Lower lobe of right lung (tissue), 2 donors: ENCODE data around the gene ANKRD23. TPM values are rescaled to one million over a fixed set of nuclear protein-coding genes. Genes with fewer than 3 reads are reported as not detected.
A peak's percentile ranks its signal among the peaks of the same experiment; 100 is the strongest.

ENCODE experiments used
- ATAC-seq, 2 donors: fragments of 200-7000 bp; cut with Tn5 transposase; one replicate each; pipeline ENCODE4 v1.9.1; 2020 to 2022; ENCODE audit warnings: mild to moderate bottlenecking in 2 of 2, moderate library complexity in 2 of 2
- DNase-seq: peaks from one replicate; pipeline ENCODE4 v3.0.0-alpha.2; 2020
- H3K27ac ChIP-seq: fragments of 200-600 bp; one replicate; pipeline ENCODE4 v1.8.0; 2022
- H3K27me3 ChIP-seq: fragments of 200-600 bp; one replicate; pipeline ENCODE4 v1.8.0; 2022; ENCODE audit warnings: low read depth
- H3K36me3 ChIP-seq: fragments of 200-600 bp; one replicate; pipeline ENCODE4 v1.8.0; 2022; ENCODE audit warnings: mild to moderate bottlenecking
- H3K4me1 ChIP-seq: fragments of 200-600 bp; one replicate; pipeline ENCODE4 v1.8.0; 2022
- H3K4me3 ChIP-seq: fragments of 200-600 bp; one replicate; pipeline ENCODE4 v1.8.0; 2022; ENCODE audit warnings: mild to moderate bottlenecking
- H3K9me3 ChIP-seq: fragments of 200-600 bp; one replicate; pipeline ENCODE4 v1.8.0; 2022
- CTCF ChIP-seq: fragments of 200-600 bp; IDR thresholded peaks from one replicate; pipeline ENCODE4 v1.8.0; 2022; ENCODE audit warnings: antibody characterized with exemption, mild to moderate bottlenecking
- intact Hi-C: fragments of 100-400 bp; cut with DNase I; formaldehyde crosslinking; loops from one replicate; pipeline ENCODE4 v1.11.0; 2022
- total RNA-seq: library from RNA; stranded (reverse); fragmentation: NEBNext Ultra II Directional; extraction: Animal tissue kit (Norgen Biotek cat#: 25700); gene quantifications from one replicate; pipeline ENCODE4 v1.2.1, GENCODE V29; 2021
- donor health status: DM: no; HTN: yes; CAD: no; lungs with severe emphysema.

The ANKRD23 gene
- total RNA-seq, 1 donor from 2014 or later = 3.5 TPM

- Histone ChIP-seq H3K4me3 (peak overlapping the region; percentile 97), H3K27ac (peak overlapping the region; percentile 96), H3K27me3 (no peaks in the 10 kb centered on the region), H3K36me3 (peaks cover 46% of the 10 kb centered on the region), H3K4me1 (peaks cover 55% of the 10 kb centered on the region), H3K9me3 (no peaks in the 10 kb centered on the region)
- intact Hi-C loops = no loop called here
- ATAC-seq = no peak
- TF ChIP-seq CTCF = no peak
- DNase-seq = no peak
Measured at GRCh38 chr2:96867756-96868554, 24.1 kb upstream of the ANKRD23 start.

GRCh38 chr2:96866986-96867755 is 23.4 kb upstream of the ANKRD23 start:
- Histone ChIP-seq H3K4me1 (peaks cover 48% of the 10 kb centered on the region), H3K9me3 (no peaks in the 10 kb centered on the region), H3K4me3 (peak overlapping the region; percentile 97), H3K27me3 (no peaks in the 10 kb centered on the region), H3K36me3 (peaks cover 53% of the 10 kb centered on the region), H3K27ac (peak overlapping the region; percentile 96)
- DNase-seq (no peak), ATAC-seq (no peak)
- intact Hi-C loops = no loop called here
- no peak for TF ChIP-seq CTCF

GRCh38 chr2:96866586-96866985 is 22.8 kb upstream of the ANKRD23 start:
- no peak for TF ChIP-seq CTCF
- H3K27ac ChIP-seq = peak overlapping the region; percentile 96
- H3K4me3 ChIP-seq = peak overlapping the region; percentile 97
- no peaks in the 10 kb centered on the region for H3K9me3 ChIP-seq
- no peak for DNase-seq
- H3K27me3 ChIP-seq = no peaks in the 10 kb centered on the region
- intact Hi-C loops = no loop called here
- peaks cover 48% of the 10 kb centered on the region for H3K4me1 ChIP-seq
- H3K36me3 ChIP-seq = peaks cover 59% of the 10 kb centered on the region
- ATAC-seq = no peak

- ATAC-seq (no peak), DNase-seq (no peak)
- TF ChIP-seq CTCF = no peak
- Histone ChIP-seq H3K9me3 (no peaks in the 10 kb centered on the region), H3K4me3 (no peak overlapping the region), H3K4me1 (peaks cover 46% of the 10 kb centered on the region), H3K27ac (peak overlapping the region; percentile 96), H3K36me3 (peaks cover 64% of the 10 kb centered on the region), H3K27me3 (no peaks in the 10 kb centered on the region)
- intact Hi-C loops = no loop called here
Measured at GRCh38 chr2:96866149-96866548, 22.3 kb upstream of the ANKRD23 start.

- intact Hi-C loops = no loop called here
- Histone ChIP-seq H3K27me3 (no peaks in the 10 kb centered on the region), H3K36me3 (peaks cover 69% of the 10 kb centered on the region), H3K27ac (no peak overlapping the region), H3K4me1 (peaks cover 41% of the 10 kb centered on the region), H3K9me3 (no peaks in the 10 kb centered on the region), H3K4me3 (no peak overlapping the region)
- ATAC-seq (no peak), DNase-seq (no peak)
- no peak for TF ChIP-seq CTCF
Measured at GRCh38 chr2:96865654-96866053, 21.8 kb upstream of the ANKRD23 start.
